ENCODE measurements around the gene NETO1.

NETO1 gene

GRCh38 chr18:72704202-72704601, 163.6 kb downstream of the NETO1 start:
- no peak overlapping the region for H3K9ac ChIP-seq (ENCODE audit: low read depth, low read length)
- H3K27me3 ChIP-seq (ENCODE audit: control insufficient read depth, insufficient read depth, low read length), result no peaks in the 10 kb centered on the region
- no peaks in the 10 kb centered on the region for H3K4me1 ChIP-seq (ENCODE audit: control insufficient read depth, insufficient read depth, low read length)
- H3K36me3 ChIP-seq (ENCODE audit: control insufficient read depth, insufficient read depth, low read length), result no peaks in the 10 kb centered on the region
- H3K4me3 ChIP-seq (ENCODE audit: low read depth, low read length), result no peak overlapping the region
- no peaks in the 10 kb centered on the region for H3K9me3 ChIP-seq (ENCODE audit: control insufficient read depth, insufficient read depth, low read length)

GRCh38 chr18:72700961-72701710, 166.7 kb downstream of the NETO1 start:
- no peak overlapping the region for H3K4me3 ChIP-seq (ENCODE audit: low read depth, low read length)
- no peak overlapping the region for H3K9ac ChIP-seq (ENCODE audit: low read depth, low read length)
- peaks cover 3% of the 10 kb centered on the region for H3K4me1 ChIP-seq (ENCODE audit: control insufficient read depth, insufficient read depth, low read length)
- no peaks in the 10 kb centered on the region for H3K36me3 ChIP-seq (ENCODE audit: control insufficient read depth, insufficient read depth, low read length)
- H3K9me3 ChIP-seq (ENCODE audit: control insufficient read depth, insufficient read depth, low read length), result no peaks in the 10 kb centered on the region
- no peaks in the 10 kb centered on the region for H3K27me3 ChIP-seq (ENCODE audit: control insufficient read depth, insufficient read depth, low read length)

GRCh38 chr18:72697706-72698105, 170.1 kb downstream of the NETO1 start:
- H3K36me3 ChIP-seq (ENCODE audit: control insufficient read depth, insufficient read depth, low read length), result no peaks in the 10 kb centered on the region
- H3K9me3 ChIP-seq (ENCODE audit: control insufficient read depth, insufficient read depth, low read length), result no peaks in the 10 kb centered on the region
- no peaks in the 10 kb centered on the region for H3K27me3 ChIP-seq (ENCODE audit: control insufficient read depth, insufficient read depth, low read length)
- H3K4me3 ChIP-seq (ENCODE audit: low read depth, low read length), result no peak overlapping the region
- no peak overlapping the region for H3K9ac ChIP-seq (ENCODE audit: low read depth, low read length)
- peaks cover 9% of the 10 kb centered on the region for H3K4me1 ChIP-seq (ENCODE audit: control insufficient read depth, insufficient read depth, low read length)

GRCh38 chr18:72692595-72692994, 175.2 kb downstream of the NETO1 start:
- Histone ChIP-seq H3K27me3 (ENCODE audit: control insufficient read depth, insufficient read depth, low read length) (no peaks in the 10 kb centered on the region), H3K9ac (ENCODE audit: low read depth, low read length) (peak overlapping the region; percentile 70), H3K9me3 (ENCODE audit: control insufficient read depth, insufficient read depth, low read length) (no peaks in the 10 kb centered on the region), H3K4me3 (ENCODE audit: low read depth, low read length) (peak overlapping the region; percentile 52), H3K4me1 (ENCODE audit: control insufficient read depth, insufficient read depth, low read length) (peaks cover 10% of the 10 kb centered on the region), H3K36me3 (ENCODE audit: control insufficient read depth, insufficient read depth, low read length) (no peaks in the 10 kb centered on the region)
